ENCODE results near the gene SLC39A11.

- TF ChIP-seq POLR2A (IDR thresholded peaks at IDR 0.05) (no peak), CTCF (IDR thresholded peaks at IDR 0.05) (no peak)
Measured at GRCh38 chr17:72715906-72716572, 376.4 kb downstream of the SLC39A11 start.

Measured in testis (tissue), 2 donors.